GM18508 (cell line): Measurements from ENCODE around the gene PLEKHN1.
"Not testable (repeated sequence)": the region's sequence is repeated elsewhere in the genome, so short reads cannot be mapped to it uniquely, and the experiment has no call there.

Source experiments
- ATAC-seq: cut with Tn5 transposase; IDR thresholded peaks from one replicate; pipeline ENCODE4 v1.9.1; 2021; ENCODE audit warnings: moderate number of reproducible peaks; ENCODE audit not compliant: insufficient read depth, unreplicated experiment

Gene PLEKHN1

GRCh38 chr1:971751-972506 is 5.6 kb downstream of the PLEKHN1 start:
- ATAC-seq: no peak

GRCh38 chr1:972726-973458 is 6.6 kb downstream of the PLEKHN1 start:
- ATAC-seq: no peak

DNA sequence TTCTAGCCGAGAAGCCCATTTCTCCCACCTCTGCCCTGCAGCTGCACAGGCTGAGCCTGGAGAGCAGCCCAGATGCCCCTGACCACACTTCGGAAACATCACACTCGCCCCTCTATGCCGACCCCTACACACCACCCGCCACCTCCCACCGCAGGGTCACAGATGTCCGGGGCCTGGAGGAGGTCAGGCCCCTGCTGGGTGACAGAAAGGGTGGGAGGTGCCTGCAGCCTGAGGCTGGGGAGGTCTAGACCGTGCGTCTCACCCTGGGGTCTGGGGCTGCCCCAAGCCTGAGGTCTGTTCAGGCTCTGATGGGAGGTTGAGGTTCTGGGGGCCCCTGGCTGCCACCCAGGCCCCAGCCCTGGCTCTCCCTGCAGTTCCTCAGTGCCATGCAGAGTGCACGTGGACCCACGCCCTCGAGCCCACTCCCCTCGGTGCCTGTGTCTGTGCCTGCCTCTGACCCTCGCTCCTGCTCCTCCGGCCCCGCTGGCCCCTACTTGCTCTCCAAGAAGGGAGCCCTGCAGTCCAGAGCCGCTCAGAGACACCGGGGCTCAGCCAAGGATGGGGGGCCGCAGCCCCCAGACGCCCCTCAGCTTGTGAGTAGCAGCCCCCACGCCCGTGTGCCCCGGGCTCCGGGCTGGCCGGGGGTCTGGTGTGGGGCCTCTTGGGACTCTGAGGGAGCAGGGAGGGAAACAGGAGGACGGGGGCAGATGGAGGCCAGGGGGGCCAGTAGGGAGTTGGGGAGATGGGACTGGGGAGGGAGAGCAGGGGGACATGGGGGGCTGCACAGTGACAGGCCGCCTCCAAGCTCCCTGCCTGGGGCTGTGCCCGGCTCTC is 7.4 kb downstream of the PLEKHN1 start:
- ATAC-seq: no peak

DNA sequence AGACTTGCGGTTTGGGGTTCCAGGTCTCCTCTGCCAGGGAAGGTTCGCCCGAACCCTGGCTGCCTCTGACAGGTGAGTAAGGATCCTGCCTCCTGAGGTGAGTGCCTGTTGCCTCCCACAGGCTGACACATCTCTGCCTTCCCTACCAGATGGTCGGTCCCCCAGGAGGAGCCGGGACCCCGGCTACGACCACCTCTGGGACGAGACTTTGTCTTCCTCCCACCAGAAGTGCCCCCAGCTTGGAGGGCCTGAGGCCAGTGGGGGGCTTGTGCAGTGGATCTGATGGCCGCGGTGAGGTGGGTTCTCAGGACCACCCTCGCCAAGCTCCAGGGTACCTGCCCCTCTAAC is 8.0 kb downstream of the PLEKHN1 start:
- ATAC-seq: no peak

GRCh38 chr1:974687-975328 is 8.5 kb downstream of the PLEKHN1 start:
- ATAC-seq: no peak

GRCh38 chr1:975365-975764 is 9.1 kb downstream of the PLEKHN1 start:
- no peak for ATAC-seq

DNA sequence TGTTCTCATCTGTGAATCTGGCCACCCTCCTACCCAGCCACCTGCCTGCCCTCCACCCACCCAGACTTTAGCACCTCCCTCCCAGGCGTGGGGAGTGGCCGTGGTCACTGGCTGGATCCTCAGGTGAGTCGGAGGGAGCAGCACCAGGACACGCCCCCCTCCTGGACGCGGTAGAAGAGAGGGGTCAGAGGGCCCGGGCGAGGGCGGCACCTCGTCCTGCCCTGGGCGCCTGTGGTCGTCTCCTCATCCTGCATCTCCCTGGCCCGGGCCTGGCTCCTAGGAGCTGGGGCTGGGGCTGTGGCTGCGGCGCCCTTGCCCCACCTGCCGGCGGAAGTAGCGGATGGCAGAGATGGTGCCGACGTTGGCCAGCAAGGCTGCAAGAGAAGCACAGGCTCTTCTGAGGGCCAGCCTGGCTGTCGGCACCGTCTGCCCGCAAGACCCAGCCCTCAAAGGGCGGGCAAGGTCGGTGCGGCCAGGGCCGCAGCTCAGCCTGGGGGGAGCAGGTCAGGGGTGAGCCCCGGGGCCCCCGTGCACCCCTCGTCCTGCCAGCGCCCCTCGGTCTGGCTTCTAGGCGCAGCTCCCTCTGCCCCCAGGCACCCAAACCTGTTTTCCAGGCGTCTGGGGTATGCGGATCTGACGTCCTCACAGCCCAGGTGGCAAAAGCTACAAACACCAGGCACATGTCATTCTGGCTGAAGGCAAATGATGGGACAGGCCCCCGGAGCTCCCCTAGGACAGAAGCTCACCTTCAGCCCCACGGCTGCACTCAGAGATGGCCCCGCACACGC is 9.8 kb downstream of the PLEKHN1 start:
- no peak for ATAC-seq

GRCh38 chr1:976791-977190 is 10.5 kb downstream of the PLEKHN1 start:
- not testable (repeated sequence) for ATAC-seq

DNA sequence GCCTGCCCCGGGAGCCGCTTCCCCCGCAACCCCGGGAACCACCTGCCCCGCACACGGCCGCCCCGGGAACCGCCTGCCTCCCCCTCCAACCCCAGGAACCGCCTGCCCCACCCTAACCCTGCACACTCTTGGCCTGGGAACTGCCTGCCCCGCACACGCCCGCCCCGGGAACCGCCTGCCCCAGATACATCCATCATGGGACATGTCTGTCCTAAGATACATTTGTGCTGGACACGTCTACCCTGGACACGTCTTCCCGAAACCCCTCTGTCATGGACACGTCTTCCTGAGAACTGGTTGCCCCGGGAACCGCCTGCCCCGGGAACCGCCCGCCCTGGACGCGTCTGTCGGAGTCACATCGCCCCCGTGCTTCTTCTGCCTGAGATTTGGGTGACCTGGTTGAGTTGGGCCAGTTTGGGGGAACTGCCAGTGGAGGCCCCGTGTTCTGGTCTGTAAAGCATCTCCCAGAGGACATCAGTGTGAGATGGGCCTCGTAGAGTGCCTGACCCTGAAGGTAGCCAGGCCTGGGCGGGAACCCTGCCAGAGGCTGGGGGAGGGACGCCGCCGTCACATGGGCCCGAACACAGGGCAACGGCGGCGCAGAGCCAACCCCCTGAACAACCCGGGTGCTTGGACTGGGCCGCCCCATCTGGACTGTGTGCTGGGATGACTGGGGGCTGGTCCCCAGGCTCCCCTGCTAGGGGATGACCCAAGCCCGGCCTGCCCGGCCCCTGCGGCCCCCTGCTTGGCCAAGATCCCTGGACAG is 12.0 kb downstream of the PLEKHN1 start:
- ATAC-seq: no peak

DNA sequence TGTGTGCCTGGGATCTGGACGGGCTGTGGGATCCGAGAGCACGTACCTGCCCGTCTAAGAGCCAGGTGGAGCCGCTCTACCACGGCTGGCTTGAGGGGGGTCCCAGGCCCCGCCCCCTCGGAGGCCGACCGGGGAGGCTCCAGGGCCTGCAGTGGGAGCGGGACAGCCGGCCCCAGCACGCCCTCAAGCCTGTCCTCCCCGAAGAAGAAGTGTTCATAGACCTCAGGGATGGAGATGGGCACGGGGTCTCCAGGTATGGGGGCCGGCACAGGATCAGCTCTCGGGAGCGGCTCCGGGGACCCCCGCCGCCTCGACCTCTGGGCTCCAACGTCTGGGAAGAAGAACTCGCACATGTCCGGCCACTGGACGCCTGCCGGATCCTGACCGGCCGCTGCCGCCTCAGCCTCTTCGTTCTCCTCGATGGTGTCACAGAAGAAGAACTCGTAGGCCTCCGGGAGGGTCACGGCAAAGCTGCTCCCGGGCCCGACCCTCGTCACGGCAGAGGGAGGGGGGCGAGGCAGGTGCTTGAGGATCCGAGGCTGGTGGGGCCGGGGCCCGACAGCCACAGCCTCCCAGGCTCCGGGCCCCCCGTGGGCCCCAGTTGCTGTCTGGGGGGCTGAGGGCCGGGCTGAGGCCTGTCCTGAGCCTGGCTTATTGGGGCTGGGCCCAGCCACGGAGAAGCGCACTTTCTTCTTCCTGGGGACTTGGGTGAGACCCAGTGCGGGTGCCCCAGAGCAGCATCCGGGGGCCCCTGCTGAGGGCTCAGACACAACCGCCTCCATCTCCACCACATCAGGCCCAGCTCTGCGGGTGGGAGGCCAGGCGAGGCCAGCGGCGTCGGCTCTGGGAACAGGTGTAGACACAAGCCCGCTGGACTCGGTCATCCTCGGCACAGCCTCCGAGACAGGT is 12.8 kb downstream of the PLEKHN1 start:
- ATAC-seq: no peak

GRCh38 chr1:979744-980072 is 13.4 kb downstream of the PLEKHN1 start:
- no peak for ATAC-seq

DNA sequence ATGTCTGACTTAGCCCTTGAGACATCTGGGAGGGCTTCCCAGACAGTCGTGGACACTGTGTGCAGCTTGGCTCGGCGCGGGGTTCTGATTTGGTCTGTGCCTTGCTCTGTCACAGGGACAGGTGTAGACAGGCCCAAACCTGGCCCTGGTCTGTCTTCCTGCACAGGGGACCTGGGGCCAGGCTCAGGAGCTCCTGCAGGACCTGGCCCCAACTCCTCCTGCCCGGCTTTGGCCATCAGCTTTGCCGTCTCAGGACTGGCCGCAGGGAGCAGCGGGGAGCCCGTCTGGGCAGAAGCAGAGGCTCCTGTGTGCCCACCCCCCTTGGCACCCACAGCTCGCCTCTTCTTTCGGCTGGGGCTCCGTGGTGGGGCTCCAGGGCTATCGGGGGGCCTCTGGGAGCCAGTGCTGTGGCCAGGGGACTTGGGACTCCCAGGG is 13.9 kb downstream of the PLEKHN1 start:
- ATAC-seq: no peak

DNA sequence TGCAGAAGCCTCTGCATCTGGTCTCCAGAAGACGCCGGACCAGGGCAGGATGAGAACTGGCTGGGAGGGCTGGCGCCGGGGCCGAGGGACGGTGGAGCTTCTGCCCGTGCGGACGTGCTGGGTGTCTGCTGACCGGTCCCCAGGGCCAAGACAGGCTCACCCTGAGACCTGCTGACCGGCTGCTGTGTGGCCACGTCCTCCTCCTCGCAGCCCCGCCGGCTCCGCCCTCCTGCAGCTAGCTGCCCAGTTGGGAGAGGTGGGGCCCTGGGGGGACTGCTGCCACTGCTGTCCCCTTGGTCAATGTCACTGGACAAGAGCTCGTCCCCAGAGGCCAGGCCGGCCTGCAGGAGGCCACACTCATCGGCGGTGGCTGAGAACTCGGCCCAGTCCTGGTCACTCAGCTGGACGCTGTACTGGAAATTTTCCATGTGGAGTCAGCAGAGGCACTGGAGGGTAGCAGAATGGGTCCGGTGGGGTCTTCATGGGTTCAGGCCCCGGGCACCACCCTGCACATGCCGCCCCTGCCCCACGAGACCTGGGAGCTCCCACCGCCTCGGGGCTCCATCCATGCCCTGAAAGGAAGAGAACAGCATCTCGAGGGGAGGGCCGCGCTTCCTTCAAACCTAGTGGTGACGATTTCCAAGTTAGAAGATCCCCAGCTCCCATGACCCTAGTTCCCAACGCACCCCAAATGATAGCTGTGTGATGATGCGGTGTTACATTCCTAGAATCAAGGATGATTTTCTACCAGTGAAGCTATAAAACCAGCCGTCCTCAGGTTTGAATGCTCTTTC is 14.5 kb downstream of the PLEKHN1 start:
- ATAC-seq: no peak

DNA sequence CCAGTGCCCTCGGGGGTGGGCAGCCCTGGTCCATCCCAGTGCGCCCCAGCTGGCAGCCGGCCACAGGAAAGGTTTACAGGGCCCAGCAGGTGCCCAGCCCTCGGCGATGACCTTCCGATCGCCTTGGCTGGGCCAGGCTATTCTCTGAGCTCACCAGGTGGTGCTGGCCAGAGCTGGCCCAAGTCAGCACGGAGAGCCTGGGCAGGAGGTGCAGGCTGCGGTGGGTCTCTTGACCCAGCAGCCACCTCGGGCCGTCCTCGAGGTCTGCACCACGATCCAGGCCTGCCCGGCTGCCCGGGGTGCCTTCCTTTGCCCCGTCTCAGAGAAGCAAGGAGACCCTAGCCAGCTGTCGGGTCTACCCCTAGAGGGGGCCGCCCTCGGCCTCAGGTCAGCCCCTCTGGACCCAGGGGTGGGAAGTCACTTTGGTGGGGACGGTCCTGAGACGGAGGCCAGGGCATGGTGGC is 15.2 kb downstream of the PLEKHN1 start:
- ATAC-seq: no peak

GRCh38 chr1:981955-982558 is 15.8 kb downstream of the PLEKHN1 start, which contains the start of gene PERM1:
TSS of gene PERM1 (minus strand) at chr1:982093. CDS start at chr1:981029, 1,064 bp downstream.
- ATAC-seq: no peak

GRCh38 chr1:982765-983436 is 16.6 kb downstream of the PLEKHN1 start:
- ATAC-seq: no peak
